ENCODE results near the gene ZNF3. TPM values are rescaled to one million over a fixed set of nuclear protein-coding genes. Genes with fewer than 3 reads are reported as not detected.

Gene ZNF3
- total RNA-seq, 2 donors from 2014 or later, result 23.1 to 24.2 TPM

GRCh38 chr7:100090527-100091410, 9.2 kb upstream of the ZNF3 start:
- peaks cover 56% of the 10 kb centered on the region for H3K4me1 Mint-ChIP-seq (ENCODE audit: low read depth)
- peak in 1 of 2 donors; percentile 23 for DNase-seq
- peak overlapping the region; percentile 87 for H3K27ac Mint-ChIP-seq
- peak; percentile 22 to 39 for ATAC-seq (replicated peaks in 1 of 2)
- H3K27me3 Mint-ChIP-seq (ENCODE audit: low read depth), result no peaks in the 10 kb centered on the region
- H3K36me3 Mint-ChIP-seq (ENCODE audit: insufficient read depth in 2 of 2), result peaks cover 3 to 21% of the 10 kb centered on the region in 2 donors
- peak overlapping the region; percentile 60 to 91 for H3K4me3 Mint-ChIP-seq
- no peaks in the 10 kb centered on the region for H3K9me3 Mint-ChIP-seq

DNA sequence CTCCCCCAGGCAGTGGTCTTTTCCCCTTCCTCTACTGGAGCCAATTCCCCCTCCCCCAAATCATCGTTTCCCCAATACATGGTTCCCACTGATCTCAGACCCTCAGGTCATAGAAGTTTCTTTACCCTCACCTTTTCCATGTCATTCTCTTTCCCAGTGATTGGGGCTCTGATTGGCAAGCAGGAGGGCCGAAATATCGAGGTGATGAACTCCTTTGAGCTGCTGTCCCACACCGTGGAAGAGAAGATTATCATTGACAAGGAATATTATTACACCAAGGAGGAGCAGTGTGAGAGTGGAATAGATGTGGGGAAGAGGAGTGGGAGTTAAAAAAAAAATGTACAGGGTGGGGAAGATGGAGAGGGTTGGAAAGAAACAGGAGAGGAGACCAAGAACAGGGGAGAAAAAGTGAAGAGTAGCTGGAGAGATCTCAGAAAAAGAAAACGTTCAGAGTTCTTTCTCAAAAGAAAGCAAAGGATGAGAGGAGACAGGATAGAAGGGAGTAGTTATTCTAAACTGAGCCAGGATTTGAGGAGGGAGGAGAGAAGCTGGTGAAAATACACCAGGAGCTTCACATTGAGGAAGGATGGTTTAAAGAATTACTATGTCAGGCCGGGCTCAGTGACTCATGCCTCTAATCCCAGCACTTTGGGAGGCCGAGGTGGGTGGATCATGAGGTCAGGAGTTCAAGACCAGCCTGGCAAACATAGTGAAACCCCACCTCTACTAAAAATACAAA, 8.1 kb upstream of the ZNF3 start:
- no peaks in the 10 kb centered on the region for H3K27me3 Mint-ChIP-seq (ENCODE audit: low read depth)
- peaks cover 3 to 13% of the 10 kb centered on the region in 2 donors for H3K36me3 Mint-ChIP-seq (ENCODE audit: insufficient read depth in 2 of 2)
- DNase-seq, result no peak
- no peaks in the 10 kb centered on the region for H3K9me3 Mint-ChIP-seq
- peaks cover 44% of the 10 kb centered on the region for H3K4me1 Mint-ChIP-seq (ENCODE audit: low read depth)
- H3K4me3 Mint-ChIP-seq, result peak overlapping the region; percentile 82 to 91
- no peak for ATAC-seq (replicated peaks in 1 of 2)
- H3K27ac Mint-ChIP-seq, result peak overlapping the region; percentile 87

DNA sequence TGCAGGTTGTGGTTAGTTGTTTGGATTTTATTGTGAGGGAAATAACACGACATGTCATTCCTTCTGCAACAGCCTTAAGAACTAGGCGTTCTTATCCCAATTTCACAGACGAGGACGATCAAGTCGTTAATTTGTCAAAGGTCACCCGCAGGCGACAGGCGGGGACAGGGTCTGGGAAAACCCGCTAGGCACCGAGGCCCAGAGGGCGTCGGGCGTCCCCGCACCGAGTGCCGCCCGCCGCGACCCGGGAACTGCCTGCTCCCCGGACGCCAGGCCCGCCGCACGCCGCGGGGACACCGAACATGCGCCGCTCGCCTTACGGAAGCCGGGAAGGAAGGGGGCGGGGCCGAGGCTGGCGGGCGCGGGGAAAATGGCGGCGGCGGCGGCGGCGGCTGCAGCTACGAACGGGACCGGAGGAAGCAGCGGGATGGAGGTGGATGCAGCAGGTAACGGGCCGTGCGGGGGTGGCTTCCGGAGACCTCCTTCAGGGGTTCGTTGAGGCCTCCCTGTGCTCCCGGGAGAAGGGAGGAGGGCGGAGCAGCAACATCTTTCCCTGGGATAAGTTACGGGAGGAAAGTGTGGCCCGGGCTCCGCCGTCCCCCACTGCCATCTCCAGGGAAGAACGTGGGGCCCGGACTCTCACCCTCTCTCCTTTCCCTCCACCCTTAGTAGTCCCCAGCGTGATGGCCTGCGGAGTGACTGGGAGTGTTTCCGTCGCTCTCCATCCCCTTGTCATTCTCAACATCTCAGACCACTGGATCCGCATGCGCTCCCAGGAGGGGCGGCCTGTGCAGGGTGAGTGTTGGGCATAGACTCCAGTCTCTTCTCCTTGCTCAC, 7.3 kb upstream of the ZNF3 start, which contains the start of gene COPS6:
Gene COPS6 (plus strand): TSS at position 349 of the 837 bp plus-strand sequence. CDS start 22 bp downstream, at position 371.
- Mint-ChIP-seq H3K4me1 (ENCODE audit: low read depth) (peaks cover 44% of the 10 kb centered on the region), H3K27ac (peak within 1 kb of the TSS; percentile 94), H3K36me3 (ENCODE audit: insufficient read depth in 2 of 2) (peaks cover 3 to 10% of the 10 kb centered on the region in 2 donors), H3K4me3 (peak within 1 kb of the TSS; percentile 82 to 91), H3K9me3 (no peaks in the 10 kb centered on the region), H3K27me3 (ENCODE audit: low read depth) (no peaks in the 10 kb centered on the region)
- ATAC-seq (replicated peaks in 1 of 2) (peak; percentile 58 to 81), DNase-seq (peak; percentile 92 to 93)

DNA sequence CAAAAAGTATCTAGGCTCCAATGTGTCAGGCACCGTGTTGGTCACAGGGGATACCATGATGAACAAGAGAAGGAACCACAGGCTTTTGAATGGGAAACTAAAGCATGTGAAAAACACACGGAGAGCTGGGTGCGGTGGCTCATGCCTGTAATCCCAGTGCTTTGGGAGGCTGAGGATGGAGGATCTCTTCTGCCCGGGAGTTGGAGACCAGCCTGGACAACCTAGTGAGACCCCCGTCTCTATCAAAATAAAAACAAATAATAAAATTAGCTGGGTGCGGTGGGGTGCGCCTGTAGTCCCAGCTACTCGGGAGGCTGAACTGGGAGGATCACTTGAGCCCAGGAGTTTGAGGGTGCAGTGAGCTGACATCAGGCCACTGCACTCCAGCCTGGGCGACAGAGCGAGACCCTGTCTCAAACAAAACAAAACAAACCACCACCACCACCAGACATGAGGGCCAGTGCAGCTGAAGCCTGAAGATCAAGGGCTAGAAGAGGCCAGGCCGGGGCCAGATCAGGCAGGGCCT, 6.6 kb upstream of the ZNF3 start:
- Mint-ChIP-seq H3K27ac (peak overlapping the region; percentile 94), H3K4me3 (peak overlapping the region; percentile 82 to 91), H3K4me1 (ENCODE audit: low read depth) (peaks cover 45% of the 10 kb centered on the region), H3K36me3 (ENCODE audit: insufficient read depth in 2 of 2) (peaks cover 1 to 7% of the 10 kb centered on the region in 2 donors), H3K27me3 (ENCODE audit: low read depth) (no peaks in the 10 kb centered on the region), H3K9me3 (no peaks in the 10 kb centered on the region)
- ATAC-seq (replicated peaks in 1 of 2) (peak in 1 of 2 donors; percentile 7), DNase-seq (no peak)

DNA sequence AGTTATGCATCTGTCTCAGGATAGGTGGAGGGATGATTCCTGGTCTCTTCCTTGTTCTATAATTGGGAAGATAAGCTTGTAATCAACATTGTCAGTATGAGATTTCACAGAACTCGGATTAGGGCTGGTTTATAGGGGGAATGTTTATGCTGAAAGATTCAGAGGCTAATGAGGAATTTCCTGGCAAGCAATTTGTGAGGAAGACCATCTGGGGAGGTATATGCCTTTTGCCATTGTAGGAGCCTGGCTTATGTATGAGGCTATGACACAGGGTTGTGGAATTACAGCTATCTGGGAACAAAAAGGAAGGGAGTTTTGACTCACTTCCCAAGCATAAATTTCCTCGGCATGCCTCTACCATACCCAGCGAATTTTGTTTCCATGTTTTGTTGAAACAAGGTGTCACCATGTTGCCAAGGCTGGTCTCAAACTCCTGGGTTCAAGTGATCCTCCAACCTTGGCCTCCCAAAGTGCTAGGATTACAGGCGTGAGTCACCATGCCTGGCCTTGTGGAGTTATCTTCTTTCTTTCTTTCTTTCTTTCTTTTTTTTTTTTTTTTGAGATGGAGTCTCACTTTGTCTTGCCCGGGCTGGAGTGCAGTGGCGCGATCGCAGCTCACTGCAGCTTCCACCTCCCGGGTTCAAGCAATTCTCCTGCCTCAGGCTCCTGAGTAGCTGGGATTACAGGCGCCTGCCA, 5.7 kb upstream of the ZNF3 start:
- DNase-seq (no peak), ATAC-seq (replicated peaks in 1 of 2) (no peak)
- Mint-ChIP-seq H3K4me1 (ENCODE audit: low read depth) (peaks cover 46% of the 10 kb centered on the region), H3K27me3 (ENCODE audit: low read depth) (no peaks in the 10 kb centered on the region), H3K9me3 (no peaks in the 10 kb centered on the region), H3K4me3 (peak overlapping the region in 1 of 2 donors; percentile 32), H3K27ac (peak overlapping the region; percentile 94), H3K36me3 (ENCODE audit: insufficient read depth in 2 of 2) (peaks cover 1 to 7% of the 10 kb centered on the region in 2 donors)

DNA sequence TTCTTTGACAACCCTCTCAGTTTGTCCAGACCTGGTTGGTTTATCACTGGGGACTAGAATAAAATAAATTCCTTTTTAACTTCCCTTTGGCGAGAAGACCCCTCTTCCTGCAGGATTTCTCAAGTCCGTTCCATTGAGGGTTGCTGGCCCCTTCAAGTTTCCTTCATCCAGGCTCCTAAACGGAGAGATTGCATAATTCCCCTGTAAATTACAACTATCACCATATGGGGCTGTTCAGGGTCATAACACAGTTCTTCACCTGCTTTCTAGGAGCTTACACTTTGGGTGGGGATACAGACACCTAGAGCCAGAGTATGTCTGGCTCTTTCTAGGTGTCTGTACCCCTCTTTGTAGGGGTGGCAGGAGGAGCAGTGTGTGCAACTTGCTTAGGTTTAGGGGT, 4.0 kb upstream of the ZNF3 start:
- Mint-ChIP-seq H3K4me3 (no peak overlapping the region), H3K27ac (no peak overlapping the region), H3K27me3 (ENCODE audit: low read depth) (no peaks in the 10 kb centered on the region), H3K9me3 (no peaks in the 10 kb centered on the region), H3K4me1 (ENCODE audit: low read depth) (peaks cover 39% of the 10 kb centered on the region), H3K36me3 (ENCODE audit: insufficient read depth in 2 of 2) (peaks cover 3 to 6% of the 10 kb centered on the region in 2 donors)
- no peak for DNase-seq
- no peak for ATAC-seq (replicated peaks in 1 of 2)

- peak overlapping the region; percentile 27 for H3K27ac Mint-ChIP-seq
- ATAC-seq (replicated peaks in 1 of 2), result no peak
Measured at GRCh38 chr7:100082978-100083377, 1.5 kb upstream of the ZNF3 start.

DNA sequence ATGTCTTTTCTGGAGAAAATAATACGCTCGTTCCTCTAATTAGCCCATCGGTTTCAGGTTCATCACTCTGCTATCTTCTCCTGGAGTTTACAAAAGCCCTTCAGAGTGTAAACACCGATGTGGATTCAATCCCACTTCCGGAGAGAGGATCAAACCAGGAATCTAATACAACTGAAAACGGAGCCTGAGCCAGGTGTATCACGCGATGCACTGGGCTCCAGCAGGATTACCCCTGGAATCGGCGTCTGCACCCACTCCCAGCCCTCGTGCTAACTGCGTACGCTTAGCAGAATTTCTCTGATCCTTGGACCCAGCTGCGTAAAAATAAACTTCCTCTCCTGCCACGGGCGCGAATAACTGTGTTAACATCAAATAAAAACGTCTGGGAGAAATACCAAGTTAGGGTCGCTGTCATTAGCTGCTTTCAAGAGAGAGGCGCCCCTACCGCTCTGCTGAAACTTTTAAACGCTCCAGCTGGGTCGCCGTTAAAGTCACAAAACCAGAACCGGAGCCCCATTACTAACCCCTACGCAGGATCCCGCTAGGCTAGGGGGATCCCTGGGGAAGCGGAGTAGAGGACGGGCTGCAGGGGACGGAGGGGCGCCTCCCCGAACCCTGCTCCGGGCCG, 502 bp downstream of the ZNF3 start:
- Mint-ChIP-seq H3K27ac (peak overlapping the region; percentile 91), H3K27me3 (ENCODE audit: low read depth) (no peaks in the 10 kb centered on the region), H3K36me3 (ENCODE audit: insufficient read depth in 2 of 2) (peaks cover 7 to 15% of the 10 kb centered on the region in 2 donors), H3K4me1 (ENCODE audit: low read depth) (peaks cover 28% of the 10 kb centered on the region), H3K9me3 (no peaks in the 10 kb centered on the region), H3K4me3 (peak overlapping the region; percentile 90 to 94)
- DNase-seq, result no peak
- ATAC-seq (replicated peaks in 1 of 2), result no peak

More at GRCh38 chr7:100082978-100083377, 1.5 kb upstream of the ZNF3 start:
- Mint-ChIP-seq H3K27me3 (ENCODE audit: low read depth) (no peaks in the 10 kb centered on the region), H3K36me3 (ENCODE audit: insufficient read depth in 2 of 2) (peaks cover 2 to 6% of the 10 kb centered on the region in 2 donors), H3K4me1 (ENCODE audit: low read depth) (peaks cover 32% of the 10 kb centered on the region), H3K4me3 (peak overlapping the region; percentile 90 to 94), H3K9me3 (no peaks in the 10 kb centered on the region)
- DNase-seq, result no peak

DNA sequence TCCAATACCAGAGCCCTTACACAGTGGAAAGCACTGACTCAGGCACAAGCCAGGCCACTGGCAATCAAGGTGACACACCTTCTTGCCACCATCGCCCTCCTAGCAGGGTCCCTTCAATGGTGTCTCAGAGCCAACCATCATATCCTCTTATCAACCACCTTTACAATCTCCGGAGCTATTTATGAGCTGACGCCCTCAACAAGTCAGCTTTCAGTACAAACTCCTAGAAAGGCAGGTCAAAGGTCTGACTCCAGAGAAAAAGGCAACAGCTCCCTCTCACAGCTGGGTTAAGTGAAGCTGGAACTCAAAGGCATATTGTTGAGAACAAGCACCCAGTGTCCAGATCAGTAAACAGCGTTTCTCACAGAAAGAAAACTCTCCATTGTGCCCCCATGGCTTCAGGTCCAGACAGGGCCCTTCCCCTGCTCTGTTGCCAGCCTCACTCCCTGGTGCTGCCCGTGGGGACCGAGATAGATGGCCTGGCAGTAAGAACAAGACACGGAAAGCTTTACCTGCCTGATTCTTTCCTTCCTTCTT, 2.4 kb downstream of the ZNF3 start:
- H3K27me3 Mint-ChIP-seq (ENCODE audit: low read depth), result no peaks in the 10 kb centered on the region
- ATAC-seq (replicated peaks in 1 of 2) (no peak), DNase-seq (no peak)
- H3K4me1 Mint-ChIP-seq (ENCODE audit: low read depth), result peaks cover 28% of the 10 kb centered on the region
- peaks cover 17 to 33% of the 10 kb centered on the region in 2 donors for H3K36me3 Mint-ChIP-seq (ENCODE audit: insufficient read depth in 2 of 2)
- no peaks in the 10 kb centered on the region for H3K9me3 Mint-ChIP-seq
- H3K27ac Mint-ChIP-seq, result no peak overlapping the region
- H3K4me3 Mint-ChIP-seq, result no peak overlapping the region

GRCh38 chr7:100077205-100077604, 4.3 kb downstream of the ZNF3 start:
- peaks cover 28 to 50% of the 10 kb centered on the region in 2 donors for H3K36me3 Mint-ChIP-seq (ENCODE audit: insufficient read depth in 2 of 2)
- H3K27ac Mint-ChIP-seq, result no peak overlapping the region
- H3K9me3 Mint-ChIP-seq, result peaks cover 4 to 8% of the 10 kb centered on the region in 2 donors
- DNase-seq (no peak), ATAC-seq (replicated peaks in 1 of 2) (no peak)
- no peaks in the 10 kb centered on the region for H3K27me3 Mint-ChIP-seq (ENCODE audit: low read depth)
- H3K4me1 Mint-ChIP-seq (ENCODE audit: low read depth), result peaks cover 18% of the 10 kb centered on the region
- no peak overlapping the region for H3K4me3 Mint-ChIP-seq

- Mint-ChIP-seq H3K4me3 (no peak overlapping the region), H3K27me3 (ENCODE audit: low read depth) (no peaks in the 10 kb centered on the region), H3K4me1 (ENCODE audit: low read depth) (peaks cover 8% of the 10 kb centered on the region), H3K9me3 (peaks cover 17 to 24% of the 10 kb centered on the region in 2 donors), H3K36me3 (ENCODE audit: insufficient read depth in 2 of 2) (peaks cover 44 to 62% of the 10 kb centered on the region in 2 donors), H3K27ac (no peak overlapping the region)
- DNase-seq (no peak), ATAC-seq (replicated peaks in 1 of 2) (no peak)
Measured at GRCh38 chr7:100075418-100075817, 6.1 kb downstream of the ZNF3 start.
